BE2C (cell line): ENCODE results near the gene TFCP2.

Source experiments
- DNase-seq: peaks from one replicate; pipeline ENCODE4 v3.0.0-alpha.2; 2020
- H3K27me3 ChIP-seq: fragments of 250-450 bp; sonication (Bioruptor Pico); 2 replicates; pipeline ENCODE4 v1.5.1; 2020; ENCODE audit warnings: mild to moderate bottlenecking
- H3K36me3 ChIP-seq: fragments of 250-450 bp; sonication (Bioruptor Pico); 2 replicates; pipeline ENCODE4 v1.5.1; 2020; ENCODE audit warnings: mild to moderate bottlenecking
- H3K4me1 ChIP-seq: fragments of 250-450 bp; sonication (Bioruptor Pico); 2 replicates; pipeline ENCODE4 v1.5.1; 2020
- H3K4me3 ChIP-seq: 2 replicates; pipeline ENCODE4 v1.5.1; 2011; ENCODE audit warnings: low read depth, low read length
- H3K9me3 ChIP-seq: fragments of 250-450 bp; sonication (Bioruptor Pico); 2 replicates; pipeline ENCODE4 v1.5.1; 2020
- CTCF ChIP-seq: IDR thresholded peaks from 2 replicates; pipeline ENCODE4 v1.5.1; 2012; ENCODE audit warnings: mild to moderate bottlenecking, low read depth, low read length

TFCP2 gene

DNA sequence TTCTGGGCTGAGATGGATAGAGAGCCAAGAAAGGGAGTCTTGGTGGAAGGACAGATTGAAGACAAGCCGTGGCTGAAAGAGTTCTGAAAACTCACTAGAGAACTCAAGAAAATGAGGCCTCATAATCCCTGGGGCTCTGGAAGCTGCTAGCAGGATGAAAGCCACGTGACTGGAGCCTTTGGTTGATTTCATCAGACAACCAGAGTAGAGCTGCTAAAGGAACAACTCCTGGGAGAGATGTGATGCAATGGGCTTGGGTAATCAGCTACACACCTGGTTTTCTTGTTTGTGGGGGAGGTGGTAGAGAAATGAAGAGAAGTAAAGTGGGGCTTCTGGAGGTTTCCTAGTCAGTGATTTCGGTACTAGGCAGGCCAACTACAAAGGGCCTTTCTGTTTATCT is 102.9 kb downstream of the TFCP2 start:
- Histone ChIP-seq H3K4me3 (no peak overlapping the region), H3K27me3 (no peaks in the 10 kb centered on the region), H3K4me1 (peaks cover 6% of the 10 kb centered on the region), H3K36me3 (peaks cover 51% of the 10 kb centered on the region), H3K9me3 (no peaks in the 10 kb centered on the region)
- no peak for DNase-seq
- no peak for TF ChIP-seq CTCF

GRCh38 chr12:51067771-51068170 is 105.2 kb downstream of the TFCP2 start:
- Histone ChIP-seq H3K4me1 (peaks cover 6% of the 10 kb centered on the region), H3K9me3 (no peaks in the 10 kb centered on the region), H3K4me3 (no peak overlapping the region), H3K36me3 (peaks cover 50% of the 10 kb centered on the region), H3K27me3 (no peaks in the 10 kb centered on the region)
- TF ChIP-seq CTCF = no peak
- DNase-seq = no peak

- no peak overlapping the region for H3K4me3 ChIP-seq
- no peaks in the 10 kb centered on the region for H3K27me3 ChIP-seq
- peaks cover 6% of the 10 kb centered on the region for H3K4me1 ChIP-seq
- no peaks in the 10 kb centered on the region for H3K9me3 ChIP-seq
- TF ChIP-seq CTCF = no peak
- peaks cover 52% of the 10 kb centered on the region for H3K36me3 ChIP-seq
- DNase-seq = no peak
Observed at GRCh38 chr12:51067229-51067628, 105.7 kb downstream of the TFCP2 start.

- Histone ChIP-seq H3K4me3 (no peak overlapping the region), H3K27me3 (no peaks in the 10 kb centered on the region), H3K36me3 (peaks cover 56% of the 10 kb centered on the region), H3K9me3 (no peaks in the 10 kb centered on the region), H3K4me1 (peaks cover 6% of the 10 kb centered on the region)
- DNase-seq = no peak
- no peak for TF ChIP-seq CTCF
Observed at GRCh38 chr12:51065530-51065929, 107.4 kb downstream of the TFCP2 start.

GRCh38 chr12:51062631-51063397 is 110.1 kb downstream of the TFCP2 start:
- H3K9me3 ChIP-seq = no peaks in the 10 kb centered on the region
- no peak overlapping the region for H3K4me3 ChIP-seq
- H3K27me3 ChIP-seq = no peaks in the 10 kb centered on the region
- H3K36me3 ChIP-seq = peaks cover 79% of the 10 kb centered on the region
- TF ChIP-seq CTCF = no peak
- no peaks in the 10 kb centered on the region for H3K4me1 ChIP-seq
- no peak for DNase-seq

GRCh38 chr12:51059086-51059485 is 113.8 kb downstream of the TFCP2 start:
- no peak overlapping the region for H3K4me3 ChIP-seq
- no peaks in the 10 kb centered on the region for H3K4me1 ChIP-seq
- no peak for TF ChIP-seq CTCF
- peaks cover 78% of the 10 kb centered on the region for H3K36me3 ChIP-seq
- H3K27me3 ChIP-seq = no peaks in the 10 kb centered on the region
- H3K9me3 ChIP-seq = no peaks in the 10 kb centered on the region
- no peak for DNase-seq
